ENCODE measurements around the gene PLA2G4D.

The PLA2G4D gene

DNA sequence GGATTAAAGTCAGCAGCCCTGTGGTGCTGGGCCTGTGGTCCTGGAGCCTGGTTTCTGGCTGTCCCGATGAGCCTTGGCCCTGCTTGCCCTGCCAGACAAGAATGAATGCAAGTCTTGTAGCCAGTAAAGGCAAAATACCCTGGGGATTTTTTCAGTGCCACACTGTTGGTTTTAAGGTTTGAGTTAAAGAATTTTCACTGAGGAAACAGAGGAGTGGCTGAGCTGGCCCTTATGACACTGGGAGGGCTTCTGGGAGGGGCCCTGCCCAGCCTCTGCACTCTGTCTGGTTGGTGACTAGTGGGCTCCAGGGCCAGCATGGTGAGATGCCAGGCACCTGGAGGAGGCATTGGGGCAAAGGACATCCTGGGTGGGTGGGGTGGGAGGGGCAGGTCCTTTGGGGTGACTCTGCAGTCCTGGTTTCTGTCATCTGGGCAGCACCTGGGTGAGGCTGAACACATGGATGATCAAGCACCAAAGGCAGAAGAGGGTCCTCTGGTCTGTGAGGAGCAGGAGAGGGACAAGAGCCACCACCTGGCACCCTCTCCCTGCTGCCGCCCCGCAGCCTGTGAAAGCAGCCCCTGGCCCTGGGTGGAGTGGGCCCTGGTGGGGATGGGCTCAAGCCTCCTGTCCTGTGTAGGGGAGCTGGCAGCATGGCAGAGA, 61.0 kb downstream of the PLA2G4D start:
- no peak overlapping the region for H2AFZ ChIP-seq (ENCODE audit: low read length)
- H3K36me3 ChIP-seq (replicated peaks; ENCODE audit: insufficient read depth, low read length) = no peaks in the 10 kb centered on the region
- H3K4me1 ChIP-seq (ENCODE audit: low read length) = peaks cover 13% of the 10 kb centered on the region
- TF ChIP-seq, protein P1, sequence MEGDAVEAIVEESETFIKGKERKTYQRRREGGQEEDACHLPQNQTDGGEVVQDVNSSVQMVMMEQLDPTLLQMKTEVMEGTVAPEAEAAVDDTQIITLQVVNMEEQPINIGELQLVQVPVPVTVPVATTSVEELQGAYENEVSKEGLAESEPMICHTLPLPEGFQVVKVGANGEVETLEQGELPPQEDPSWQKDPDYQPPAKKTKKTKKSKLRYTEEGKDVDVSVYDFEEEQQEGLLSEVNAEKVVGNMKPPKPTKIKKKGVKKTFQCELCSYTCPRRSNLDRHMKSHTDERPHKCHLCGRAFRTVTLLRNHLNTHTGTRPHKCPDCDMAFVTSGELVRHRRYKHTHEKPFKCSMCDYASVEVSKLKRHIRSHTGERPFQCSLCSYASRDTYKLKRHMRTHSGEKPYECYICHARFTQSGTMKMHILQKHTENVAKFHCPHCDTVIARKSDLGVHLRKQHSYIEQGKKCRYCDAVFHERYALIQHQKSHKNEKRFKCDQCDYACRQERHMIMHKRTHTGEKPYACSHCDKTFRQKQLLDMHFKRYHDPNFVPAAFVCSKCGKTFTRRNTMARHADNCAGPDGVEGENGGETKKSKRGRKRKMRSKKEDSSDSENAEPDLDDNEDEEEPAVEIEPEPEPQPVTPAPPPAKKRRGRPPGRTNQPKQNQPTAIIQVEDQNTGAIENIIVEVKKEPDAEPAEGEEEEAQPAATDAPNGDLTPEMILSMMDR (IDR thresholded peaks at IDR 0.05; ENCODE audit: low read length) = no peak
- no peak for TF ChIP-seq EZH2phosphoT487 (IDR thresholded peaks at IDR 0.05; ENCODE audit: low read length)
- no peak for TF ChIP-seq EZH2 (optimal IDR thresholded peaks at IDR 0.05; ENCODE audit: low read depth, low read length)
- no peaks in the 10 kb centered on the region for H3K27me3 ChIP-seq (replicated peaks; ENCODE audit: insufficient read depth, low read length)
- H3K9ac ChIP-seq (ENCODE audit: low read length) = no peak overlapping the region
- no peak overlapping the region for H3K27ac ChIP-seq (ENCODE audit: low read length)
- H3F3A ChIP-seq (ENCODE audit: insufficient read depth, low read length) = no peaks in the 10 kb centered on the region
- H4K20me1 ChIP-seq (ENCODE audit: insufficient read depth, low read length) = no peaks in the 10 kb centered on the region
- no peak for DNase-seq
- no peaks in the 10 kb centered on the region for H3K9me2 ChIP-seq (replicated peaks; ENCODE audit: insufficient read depth, low read length)
- H3K9me3 ChIP-seq (replicated peaks; ENCODE audit: insufficient read depth, low read length) = no peaks in the 10 kb centered on the region
- no peak overlapping the region for H3K4me3 ChIP-seq (ENCODE audit: low read length)
- no peak overlapping the region for H3K4me2 ChIP-seq (ENCODE audit: low read depth, low read length)
- no peaks in the 10 kb centered on the region for H3K79me2 ChIP-seq (ENCODE audit: low read length)

- Histone ChIP-seq H3K9me2 (replicated peaks; ENCODE audit: insufficient read depth, low read length) (no peaks in the 10 kb centered on the region), H3K9ac (ENCODE audit: low read length) (no peak overlapping the region), H3K27ac (ENCODE audit: low read length) (no peak overlapping the region), H3K4me3 (ENCODE audit: low read length) (no peak overlapping the region), H3K4me1 (ENCODE audit: low read length) (peaks cover 13% of the 10 kb centered on the region), H3K27me3 (replicated peaks; ENCODE audit: insufficient read depth, low read length) (no peaks in the 10 kb centered on the region), H2AFZ (ENCODE audit: low read length) (no peak overlapping the region), H3K36me3 (replicated peaks; ENCODE audit: insufficient read depth, low read length) (no peaks in the 10 kb centered on the region), H3K9me3 (replicated peaks; ENCODE audit: insufficient read depth, low read length) (no peaks in the 10 kb centered on the region), H3F3A (ENCODE audit: insufficient read depth, low read length) (no peaks in the 10 kb centered on the region), H3K4me2 (ENCODE audit: low read depth, low read length) (no peak overlapping the region), H3K79me2 (ENCODE audit: low read length) (no peaks in the 10 kb centered on the region), H4K20me1 (ENCODE audit: insufficient read depth, low read length) (no peaks in the 10 kb centered on the region)
- no peak for TF ChIP-seq EZH2 (optimal IDR thresholded peaks at IDR 0.05; ENCODE audit: low read depth, low read length)
- TF ChIP-seq, protein P1 (IDR thresholded peaks at IDR 0.05; ENCODE audit: low read length) = no peak
- TF ChIP-seq EZH2phosphoT487 (IDR thresholded peaks at IDR 0.05; ENCODE audit: low read length) = no peak
- no peak for DNase-seq
Measured at GRCh38 chr15:42032376-42033213, 61.8 kb downstream of the PLA2G4D start.

DNA sequence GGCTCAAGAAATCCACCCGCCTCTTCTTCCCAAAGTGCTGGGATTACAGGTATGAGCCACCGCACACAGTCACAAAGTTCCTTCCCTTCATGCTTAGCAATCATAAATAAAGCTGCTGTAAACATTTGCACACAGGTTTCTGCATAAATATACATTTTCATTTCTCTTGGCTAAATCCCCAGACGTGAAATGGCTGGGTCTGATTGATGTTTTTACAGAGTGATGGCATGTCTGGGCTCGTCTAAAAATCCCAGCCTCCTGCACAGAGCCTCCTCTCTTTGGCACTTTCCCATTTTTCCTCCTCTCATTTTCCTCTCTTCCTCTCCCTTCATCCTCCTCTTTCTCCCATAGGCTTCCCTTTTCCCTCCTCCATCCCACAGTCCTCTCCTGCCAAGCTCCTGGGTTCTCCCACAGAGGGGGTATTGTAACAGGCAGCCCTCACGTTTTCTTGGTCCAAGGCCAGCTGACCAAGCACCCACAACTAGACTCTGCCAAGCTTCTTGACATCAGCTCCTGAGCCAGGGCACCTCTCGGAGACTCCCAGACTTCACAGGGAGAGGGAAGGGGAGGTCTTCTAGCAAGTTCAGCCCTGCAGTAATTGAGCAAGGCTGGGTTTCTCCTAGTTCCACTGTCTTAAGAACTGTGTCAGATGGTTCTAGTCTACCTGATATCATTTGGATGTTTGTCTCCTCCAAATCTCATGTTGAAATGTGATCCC, 63.0 kb downstream of the PLA2G4D start:
- no peaks in the 10 kb centered on the region for H3K9me2 ChIP-seq (replicated peaks; ENCODE audit: insufficient read depth, low read length)
- peaks cover 13% of the 10 kb centered on the region for H3K4me1 ChIP-seq (ENCODE audit: low read length)
- no peak overlapping the region for H3K4me3 ChIP-seq (ENCODE audit: low read length)
- no peak for DNase-seq
- no peak overlapping the region for H3K9ac ChIP-seq (ENCODE audit: low read length)
- no peaks in the 10 kb centered on the region for H3K27me3 ChIP-seq (replicated peaks; ENCODE audit: insufficient read depth, low read length)
- no peaks in the 10 kb centered on the region for H3F3A ChIP-seq (ENCODE audit: insufficient read depth, low read length)
- no peaks in the 10 kb centered on the region for H3K9me3 ChIP-seq (replicated peaks; ENCODE audit: insufficient read depth, low read length)
- H2AFZ ChIP-seq (ENCODE audit: low read length) = no peak overlapping the region
- no peak overlapping the region for H3K27ac ChIP-seq (ENCODE audit: low read length)
- no peaks in the 10 kb centered on the region for H3K36me3 ChIP-seq (replicated peaks; ENCODE audit: insufficient read depth, low read length)
- no peak overlapping the region for H3K4me2 ChIP-seq (ENCODE audit: low read depth, low read length)
- no peaks in the 10 kb centered on the region for H4K20me1 ChIP-seq (ENCODE audit: insufficient read depth, low read length)
- no peaks in the 10 kb centered on the region for H3K79me2 ChIP-seq (ENCODE audit: low read length)
- TF ChIP-seq EZH2 (optimal IDR thresholded peaks at IDR 0.05; ENCODE audit: low read depth, low read length) = no peak
- TF ChIP-seq, protein P1 (IDR thresholded peaks at IDR 0.05; ENCODE audit: low read length) = no peak
